HG03097 (cell line): ENCODE results near the gene FARSB.
"Not testable (repeated sequence)": the region's sequence is repeated elsewhere in the genome, so short reads cannot be mapped to it uniquely, and the experiment has no call there.

Experiments used
- ATAC-seq: cut with Tn5 transposase; IDR thresholded peaks from one replicate; pipeline ENCODE4 v1.9.1; 2021; ENCODE audit not compliant: unreplicated experiment, low FRiP score

Gene FARSB

DNA sequence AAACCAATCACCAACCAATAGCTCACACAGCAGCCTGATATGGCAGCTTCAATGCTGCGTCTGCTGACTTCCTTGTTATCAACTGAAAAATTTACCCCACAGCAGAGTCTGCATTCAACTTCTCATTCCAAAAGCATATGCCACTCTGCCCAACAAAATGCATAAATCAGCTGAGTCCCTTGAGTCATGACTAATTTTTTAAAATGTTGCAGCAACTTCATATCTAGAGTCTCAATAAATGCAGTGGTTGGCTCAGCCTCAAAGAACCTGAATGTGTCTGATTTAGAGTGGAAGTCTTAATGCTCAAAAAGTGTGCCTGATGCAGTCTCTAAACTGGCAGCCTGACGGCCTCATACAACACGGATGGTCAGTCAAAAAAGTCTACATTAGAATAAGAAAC is 46.5 kb downstream of the FARSB start:
- no peak for ATAC-seq

DNA sequence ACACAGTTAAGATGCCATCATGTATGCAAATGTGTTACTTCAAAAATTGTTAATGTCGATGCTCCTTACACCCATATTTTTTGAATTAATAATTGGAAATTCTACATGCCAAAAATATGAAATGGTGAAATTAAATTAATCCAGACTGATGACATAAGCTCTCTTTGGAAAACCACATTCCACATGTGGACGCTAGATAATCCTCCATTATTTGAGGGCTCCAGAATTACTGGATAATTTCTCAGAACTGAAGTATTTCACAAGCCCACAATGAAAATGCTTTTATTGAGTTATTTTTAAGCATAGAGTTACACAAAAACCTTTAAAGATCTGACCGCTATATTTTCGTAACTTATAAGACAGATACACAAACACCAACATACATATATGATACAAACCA is 47.8 kb downstream of the FARSB start:
- no peak for ATAC-seq

DNA sequence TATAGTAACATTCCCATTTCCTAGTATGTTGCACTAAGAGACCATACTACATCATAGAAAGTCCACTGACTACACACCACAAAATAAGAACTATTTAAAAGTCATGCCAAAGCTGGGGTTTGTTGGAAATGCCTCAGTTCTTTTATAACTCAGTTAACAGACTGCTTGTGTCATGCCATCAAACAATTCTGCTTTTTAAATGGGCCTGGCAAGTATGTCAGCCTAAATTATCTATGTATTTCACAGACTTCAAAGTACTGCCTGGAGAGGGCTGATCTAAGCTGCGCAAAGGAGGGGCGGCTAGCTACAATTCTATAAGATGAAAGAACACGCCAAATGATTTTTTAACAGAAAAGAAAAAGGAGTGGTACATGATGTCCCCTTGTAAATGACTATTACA is 49.6 kb downstream of the FARSB start:
- ATAC-seq, result no peak

DNA sequence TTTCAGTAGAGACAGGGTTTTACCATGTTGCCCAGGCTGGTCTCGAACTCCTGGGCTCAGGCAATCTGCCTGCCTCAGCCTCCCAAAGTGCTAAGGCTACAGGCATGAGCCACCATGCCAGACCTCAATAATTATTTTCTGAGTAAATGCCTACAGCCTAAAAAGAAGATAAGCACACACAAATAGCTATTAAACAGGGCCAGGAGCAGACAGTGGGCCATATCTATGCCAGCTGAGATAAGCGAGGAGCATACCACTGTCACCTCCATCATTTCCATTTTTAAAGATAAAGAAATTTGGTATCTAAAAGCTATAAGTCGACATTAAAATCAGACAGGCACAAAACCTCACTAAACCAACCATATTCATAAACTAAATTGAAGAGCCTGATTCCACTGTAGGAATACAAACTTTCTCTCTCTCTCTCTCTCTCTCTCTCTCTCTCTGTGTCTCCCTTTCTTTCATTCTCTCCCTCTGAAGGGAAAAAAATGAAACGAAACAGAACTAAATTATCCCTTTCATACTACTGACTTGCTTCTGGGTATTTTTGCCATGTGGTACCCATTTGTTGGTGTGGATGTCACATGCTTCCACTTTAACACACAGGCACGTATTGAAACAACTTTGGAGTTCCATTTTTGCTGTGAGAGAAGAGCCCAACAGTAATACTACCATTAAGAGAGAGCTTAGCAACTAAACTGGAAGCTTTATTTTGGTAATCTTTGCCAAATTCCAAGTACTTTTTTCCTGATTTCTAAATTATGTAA is 51.0 kb downstream of the FARSB start:
- no peak for ATAC-seq

DNA sequence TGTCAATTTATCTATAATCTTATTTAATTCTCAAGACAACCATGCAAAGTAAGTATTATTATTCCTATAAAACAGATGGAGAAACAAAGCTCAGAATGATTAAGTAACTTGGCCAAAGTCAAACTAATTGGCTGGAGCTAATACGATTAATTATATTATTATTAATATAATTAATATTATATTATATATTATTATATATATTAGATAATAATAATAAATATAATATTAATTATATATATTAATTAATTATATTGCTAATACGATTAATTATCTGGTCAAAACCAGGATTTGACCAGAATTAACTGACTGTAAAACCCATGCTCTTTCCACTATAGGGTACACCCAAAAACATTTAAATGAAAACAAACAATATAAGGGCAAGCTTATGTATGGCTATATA is 52.4 kb downstream of the FARSB start:
- no peak for ATAC-seq

DNA sequence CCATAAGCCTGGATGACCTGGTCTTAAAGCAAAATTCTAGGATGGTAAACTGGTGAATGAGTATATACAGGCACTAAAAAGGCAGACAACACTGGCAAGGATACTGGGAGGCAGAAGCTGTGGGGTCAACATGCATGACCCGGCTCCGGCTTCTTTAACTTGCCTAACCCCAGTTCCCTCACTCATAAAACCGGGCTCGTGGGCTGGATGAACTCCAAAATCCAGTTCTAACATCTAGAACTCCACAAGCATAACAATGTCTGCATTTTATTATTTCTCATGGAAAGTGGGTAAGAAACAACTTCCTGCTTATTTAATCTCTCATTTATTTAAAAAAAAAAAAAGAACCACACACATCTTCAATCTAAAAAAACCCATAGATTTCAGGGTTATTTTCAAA is 57.3 kb downstream of the FARSB start:
- ATAC-seq, result no peak

DNA sequence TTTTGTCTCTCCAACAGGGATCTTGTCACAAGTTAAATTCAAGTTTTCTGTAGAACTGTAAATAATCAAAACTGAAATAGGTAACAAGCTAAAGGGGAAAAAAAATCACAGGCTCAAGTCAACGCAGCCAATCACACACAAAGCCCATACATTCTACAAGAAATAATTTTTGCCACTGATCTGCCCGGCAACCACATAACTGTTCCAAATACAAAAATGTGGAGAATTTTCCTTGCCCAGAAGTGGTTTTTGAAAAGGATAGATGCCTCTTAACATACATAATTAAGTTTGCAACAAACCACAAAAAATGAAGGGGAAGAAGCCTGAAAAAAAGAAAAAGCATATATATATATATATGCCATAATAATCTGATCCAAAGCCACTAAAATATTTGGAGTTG is 60.3 kb downstream of the FARSB start:
- ATAC-seq, result no peak

DNA sequence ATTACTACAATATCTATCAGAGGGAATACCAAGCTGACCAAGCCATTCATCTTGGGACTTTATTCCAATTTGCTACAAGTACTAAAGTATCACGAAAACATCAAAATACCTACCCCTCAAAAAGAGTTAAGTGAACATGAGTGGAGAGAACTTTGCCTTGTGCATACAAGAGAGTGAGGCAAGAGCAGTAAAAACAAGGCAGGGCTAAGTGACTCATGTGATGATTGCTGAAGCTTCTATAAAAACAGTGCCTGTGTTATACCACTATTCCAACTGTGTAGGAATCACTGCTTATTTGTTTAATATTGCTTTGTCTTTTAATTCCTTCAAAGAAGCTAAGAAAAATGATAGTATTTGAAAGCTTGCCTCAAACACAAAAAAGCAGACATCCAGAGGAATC is 61.2 kb downstream of the FARSB start:
- ATAC-seq, result no peak

DNA sequence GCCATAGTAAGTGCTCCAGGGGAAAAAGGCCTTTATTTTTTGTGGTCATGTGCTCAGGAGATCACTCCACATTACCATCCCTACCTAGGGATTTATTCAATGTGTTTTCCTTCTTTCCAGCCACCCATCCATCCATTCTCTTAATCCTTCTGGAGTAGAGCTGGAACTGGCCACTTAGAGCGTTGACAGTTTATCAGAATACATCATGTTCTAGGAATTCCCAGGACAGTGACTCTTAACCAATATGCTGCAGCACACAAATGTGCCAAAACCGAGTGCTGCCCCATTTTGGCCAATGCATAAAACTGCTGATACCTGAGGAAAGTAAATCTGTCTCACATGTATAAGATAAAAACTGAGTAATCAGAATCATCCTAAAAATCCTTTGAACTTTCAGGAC is 63.7 kb downstream of the FARSB start:
- no peak for ATAC-seq

DNA sequence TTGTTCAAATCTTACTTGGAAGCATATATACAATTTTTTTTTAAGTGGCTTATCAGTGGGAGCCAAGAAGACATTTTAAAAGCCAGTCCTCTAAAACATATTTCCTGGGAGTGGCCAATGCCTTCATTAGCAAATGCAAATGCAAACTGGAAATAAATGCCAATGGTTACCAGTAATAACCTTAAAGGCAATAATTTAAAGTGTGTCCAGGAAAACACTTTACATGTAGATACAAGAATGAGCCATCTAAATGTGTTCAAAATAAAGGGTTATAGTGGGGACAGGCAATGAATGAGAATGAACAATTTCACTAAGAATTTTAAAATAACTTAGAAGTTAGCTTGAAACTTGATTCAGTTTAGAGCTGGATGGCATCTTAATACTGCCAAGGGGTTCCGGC is 64.2 kb downstream of the FARSB start:
- no peak for ATAC-seq

DNA sequence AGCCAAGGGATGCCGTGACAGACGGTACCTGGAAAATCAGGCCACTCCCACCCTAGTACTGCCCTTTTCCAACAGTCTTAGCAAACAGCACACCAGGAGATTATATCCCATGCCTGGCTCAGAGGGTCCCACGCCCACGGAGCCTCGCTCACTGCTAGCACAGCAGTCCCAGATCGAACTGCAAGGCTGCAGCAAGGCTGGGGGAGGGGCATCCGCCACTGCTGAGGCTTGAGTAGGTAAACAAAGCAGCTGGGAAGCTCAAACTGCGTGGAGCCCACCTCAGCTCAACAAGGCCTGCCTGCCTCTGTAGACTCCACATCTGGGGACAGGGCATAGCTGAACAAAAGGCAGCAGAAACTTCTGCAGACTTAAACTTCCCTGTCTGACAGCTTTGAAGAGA is 71.3 kb downstream of the FARSB start:
- ATAC-seq, result not testable (repeated sequence)

DNA sequence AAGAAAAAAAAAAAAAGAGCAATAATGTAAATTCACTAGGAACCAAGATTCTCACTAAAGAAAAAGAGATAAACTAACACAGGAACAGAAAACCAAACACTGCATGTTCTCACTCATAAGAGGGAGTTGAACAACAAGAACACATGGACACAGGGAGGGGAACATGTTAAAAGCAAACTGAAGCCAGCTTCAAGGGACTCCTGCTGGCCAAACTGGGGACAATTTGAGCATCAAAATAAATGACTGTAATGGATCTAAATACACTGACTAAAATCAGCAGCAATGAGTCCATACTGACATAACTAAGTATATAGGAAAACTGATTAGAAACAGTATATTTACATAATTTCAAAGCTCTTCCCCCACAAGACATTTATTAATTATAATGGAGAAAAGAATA is 73.0 kb downstream of the FARSB start:
- ATAC-seq, result no peak

DNA sequence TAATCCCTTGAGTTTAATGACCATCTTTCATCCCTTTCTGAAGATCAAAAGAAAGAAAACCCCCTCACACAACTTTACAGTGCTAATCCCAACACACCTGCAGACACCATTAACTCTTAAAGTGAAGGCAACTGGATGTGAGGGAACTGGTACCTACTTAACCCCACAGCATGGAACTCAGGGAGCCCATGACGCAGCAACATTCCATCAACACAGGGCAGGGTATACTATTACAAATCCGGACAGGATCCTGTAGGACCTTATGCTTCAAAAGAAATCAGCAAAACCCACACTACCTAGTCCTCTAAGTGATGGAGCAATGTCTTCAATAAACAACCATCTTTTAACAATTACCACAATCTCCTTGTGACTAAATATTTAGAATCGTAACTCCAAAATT is 78.6 kb downstream of the FARSB start:
- no peak for ATAC-seq

DNA sequence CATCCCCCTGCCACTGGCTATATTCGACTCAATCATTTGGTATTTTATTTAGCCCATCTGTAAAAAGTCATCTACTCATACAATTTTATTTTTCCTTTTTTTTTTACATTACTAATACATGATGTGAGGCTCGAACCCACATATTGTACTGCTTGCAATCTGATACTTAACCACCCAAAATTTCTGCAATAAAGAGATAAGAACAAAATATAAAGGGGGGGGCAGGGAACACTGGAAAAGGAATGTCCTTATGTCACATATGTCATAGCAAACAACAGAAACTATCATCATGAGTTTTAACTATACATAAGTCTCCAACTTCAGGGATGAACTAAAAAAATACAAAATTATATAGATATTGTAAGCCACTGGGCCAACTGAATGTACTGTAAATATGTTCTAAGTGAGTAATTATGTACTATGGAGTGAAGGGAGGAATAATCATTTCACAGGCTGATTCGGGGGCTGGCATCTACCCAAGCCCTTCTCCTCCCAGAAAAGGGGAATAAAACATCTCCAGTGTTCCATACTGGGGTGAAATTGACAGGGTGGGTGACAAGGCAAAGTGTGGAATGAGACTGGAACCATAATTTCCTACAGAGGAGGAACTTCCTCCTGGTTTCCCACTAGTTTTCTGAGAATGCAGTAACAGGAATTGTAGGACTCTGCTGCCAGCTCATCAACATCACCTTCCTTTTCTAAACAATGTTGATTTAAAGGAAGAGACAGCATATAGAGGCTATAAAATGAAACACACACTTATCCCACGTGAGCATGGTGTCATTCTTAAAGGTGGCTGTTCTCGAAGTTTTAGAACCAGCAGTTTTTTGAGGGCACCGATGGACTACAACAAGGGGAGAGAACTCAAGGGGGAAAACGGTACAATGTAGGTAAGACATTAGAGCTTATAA is 79.5 kb downstream of the FARSB start:
- ATAC-seq, result no peak

DNA sequence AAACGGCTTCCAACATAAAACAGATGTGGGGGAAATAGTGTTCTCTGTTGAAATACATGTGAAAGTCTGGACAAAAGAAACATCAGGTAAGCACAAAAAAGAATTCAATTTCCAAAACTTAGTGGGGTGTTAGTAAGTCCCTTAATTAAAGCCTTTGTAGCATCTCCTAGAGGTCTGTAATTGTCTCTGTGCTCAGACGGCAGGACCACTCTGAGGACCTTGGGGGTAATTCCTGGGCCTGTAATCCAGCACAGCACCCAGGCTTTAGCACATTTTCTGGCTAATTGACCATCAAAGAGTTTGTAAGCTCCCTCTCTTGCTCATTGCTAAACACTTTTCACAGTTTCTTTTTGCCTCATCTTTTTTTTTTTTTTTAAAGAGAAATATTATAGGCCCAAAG is 80.3 kb downstream of the FARSB start:
- no peak for ATAC-seq

DNA sequence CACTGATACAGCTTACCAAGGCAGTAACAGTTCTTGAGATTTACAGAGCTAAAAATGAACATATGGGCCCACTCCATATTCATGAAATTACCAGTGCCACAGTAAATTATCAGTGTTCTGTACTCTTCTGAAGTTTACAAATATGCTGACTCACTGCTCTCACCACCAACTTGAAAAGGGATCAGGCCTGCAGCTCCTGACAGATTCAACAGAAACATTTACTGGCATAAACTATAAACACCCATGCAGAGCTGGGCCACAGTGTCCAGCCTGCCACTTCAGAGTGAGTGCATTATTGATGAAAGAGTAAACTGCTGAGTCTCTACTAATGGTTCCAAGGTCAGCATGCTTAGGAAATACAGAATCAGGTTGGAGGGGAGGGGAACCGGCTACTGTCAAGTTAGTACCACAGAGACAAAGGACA is 83.1 kb downstream of the FARSB start:
- no peak for ATAC-seq

DNA sequence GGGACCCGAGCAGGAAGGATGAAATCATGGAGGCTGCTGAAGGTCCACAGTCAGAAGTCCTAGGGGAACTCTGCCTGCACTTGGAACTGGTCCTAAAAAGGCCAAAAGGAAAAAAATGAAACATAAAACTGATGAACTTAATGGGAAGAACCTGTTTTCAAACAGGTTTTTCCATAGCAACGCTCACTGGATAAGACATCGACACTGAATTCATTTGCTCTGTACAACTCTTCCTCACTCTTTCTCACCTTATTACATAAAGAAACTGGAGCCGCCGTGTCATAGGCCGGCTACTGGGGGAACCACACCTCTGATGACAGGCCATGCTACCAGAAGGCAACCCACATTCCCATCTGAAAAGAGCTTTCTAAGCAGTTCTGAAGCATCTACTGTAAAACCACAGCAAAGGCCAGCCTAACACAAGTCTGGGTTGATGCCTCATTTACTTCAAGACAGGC is 83.6 kb downstream of the FARSB start:
- no peak for ATAC-seq

DNA sequence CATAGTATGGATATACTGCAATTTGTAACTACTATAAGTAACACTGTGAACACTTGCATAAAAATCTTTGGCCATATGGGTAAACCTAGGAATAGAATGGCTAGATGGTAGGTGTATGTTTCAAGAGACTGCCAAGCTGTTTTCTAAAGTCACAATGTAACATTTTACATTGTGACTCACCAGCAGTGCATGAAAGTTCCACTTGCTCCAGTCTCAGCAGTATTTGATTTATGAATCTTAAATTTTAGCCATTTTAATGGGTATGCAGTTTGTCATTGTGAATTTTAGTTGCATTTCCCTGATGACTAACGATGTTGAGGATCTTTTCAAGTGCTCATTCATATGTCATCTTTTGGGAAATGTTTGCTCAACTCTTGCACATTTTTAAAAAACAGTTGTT is 86.1 kb downstream of the FARSB start:
- ATAC-seq, result no peak

DNA sequence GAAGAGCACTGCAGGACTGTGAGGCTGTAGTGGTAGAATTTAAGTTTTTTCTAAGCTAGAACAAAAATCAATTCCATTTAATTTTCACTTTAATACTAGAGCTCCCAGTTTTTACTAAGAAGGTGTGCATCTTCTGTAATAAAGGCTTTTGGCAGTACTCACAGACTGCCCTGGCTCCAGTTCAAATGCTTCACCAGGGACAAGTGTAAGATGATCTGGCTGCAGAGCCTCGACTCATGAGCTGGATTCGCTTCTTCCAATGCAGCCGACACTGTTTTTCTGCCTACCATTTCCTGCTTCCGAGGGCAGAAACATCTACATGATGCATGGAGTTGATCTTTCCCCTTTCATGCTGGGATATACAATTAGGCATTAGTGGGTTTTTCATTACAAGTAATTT is 87.0 kb downstream of the FARSB start:
- ATAC-seq, result no peak

DNA sequence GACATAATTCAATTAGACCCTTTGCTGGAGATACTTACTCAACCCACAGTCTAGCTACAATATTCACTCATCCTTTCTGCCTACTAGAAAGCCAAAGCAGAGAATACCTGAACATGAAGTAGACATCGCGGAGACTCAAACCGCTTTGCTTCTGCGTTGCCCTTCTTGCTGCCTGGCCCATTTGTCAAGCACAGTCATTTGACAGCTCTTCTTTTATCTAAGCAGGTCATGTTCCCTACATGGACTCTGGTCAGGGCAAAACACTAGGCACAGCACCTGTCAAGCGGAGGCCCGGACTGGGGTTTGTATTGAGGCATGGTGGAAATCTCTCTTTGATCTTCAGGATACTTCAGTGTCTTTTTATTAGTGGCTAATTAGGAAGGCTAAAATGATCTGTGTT is 89.7 kb downstream of the FARSB start:
- no peak for ATAC-seq

DNA sequence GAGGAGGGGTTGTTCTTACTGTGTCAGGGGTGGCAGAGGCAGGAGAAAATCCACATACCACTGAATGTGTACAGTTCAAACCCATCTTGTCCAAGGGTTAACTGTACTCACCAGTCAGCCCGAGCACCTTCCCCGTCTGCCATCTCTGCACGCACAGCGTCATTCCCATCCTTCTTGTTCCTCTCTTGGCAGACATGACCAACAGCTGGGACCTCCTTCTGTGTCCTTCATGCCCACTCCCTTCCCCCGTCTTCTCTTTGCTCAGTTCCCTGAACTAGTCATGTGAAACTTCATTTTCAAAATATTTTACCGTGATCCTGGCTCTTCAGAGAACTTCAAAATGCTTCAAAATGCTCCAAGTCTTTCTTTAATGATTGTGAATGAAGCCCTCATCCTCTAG is 92.0 kb downstream of the FARSB start:
- no peak for ATAC-seq
